ENCODE results near the gene TMIGD1.
A peak's percentile ranks its signal among the peaks of the same experiment; 100 is the strongest.

TMIGD1 gene

DNA sequence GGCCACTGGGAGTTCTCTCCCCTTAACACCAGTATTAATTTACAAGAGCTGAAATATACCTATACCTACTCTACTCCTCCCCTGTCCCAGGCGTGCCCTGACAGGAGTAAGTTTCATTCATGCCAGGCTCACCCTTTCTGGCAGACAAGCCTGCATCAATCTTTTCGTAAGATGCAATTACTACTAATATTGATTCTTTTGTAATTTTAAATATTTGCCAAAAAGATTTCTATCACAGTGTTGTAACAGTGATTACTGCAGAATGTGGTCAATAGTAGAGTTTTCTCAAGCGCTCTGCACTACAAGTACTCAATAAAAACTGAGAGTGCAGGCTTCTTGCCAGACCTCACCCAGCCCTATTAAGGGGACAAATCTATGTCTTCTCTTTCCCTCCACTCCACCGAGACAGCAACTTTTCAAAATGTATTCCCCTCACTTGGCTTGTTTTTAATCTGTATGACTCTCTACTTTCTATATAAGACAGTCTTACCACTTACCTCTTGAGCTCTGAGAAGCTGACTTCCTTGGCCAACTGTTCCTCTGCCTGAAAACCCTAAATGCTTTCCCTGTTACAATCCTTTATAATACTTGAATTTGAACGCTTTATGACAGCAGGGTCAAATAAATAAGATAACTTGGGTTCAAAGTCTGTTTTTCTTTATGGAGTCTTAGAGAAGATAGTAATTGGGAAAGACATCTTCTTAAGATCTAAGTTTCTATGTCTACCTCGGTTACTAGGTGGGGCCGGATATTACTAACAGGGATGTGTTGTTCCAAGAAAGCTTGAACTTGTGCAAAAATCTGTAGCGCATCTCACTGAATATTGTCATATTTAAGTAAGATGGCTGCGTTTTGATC, at the start of gene TMIGD1:
TMIGD1 (minus strand) TSS at position 555 of the 858 bp plus-strand sequence. CDS start 1,924 bp downstream, outside the sequence.
- DNase-seq, result no peak

DNA sequence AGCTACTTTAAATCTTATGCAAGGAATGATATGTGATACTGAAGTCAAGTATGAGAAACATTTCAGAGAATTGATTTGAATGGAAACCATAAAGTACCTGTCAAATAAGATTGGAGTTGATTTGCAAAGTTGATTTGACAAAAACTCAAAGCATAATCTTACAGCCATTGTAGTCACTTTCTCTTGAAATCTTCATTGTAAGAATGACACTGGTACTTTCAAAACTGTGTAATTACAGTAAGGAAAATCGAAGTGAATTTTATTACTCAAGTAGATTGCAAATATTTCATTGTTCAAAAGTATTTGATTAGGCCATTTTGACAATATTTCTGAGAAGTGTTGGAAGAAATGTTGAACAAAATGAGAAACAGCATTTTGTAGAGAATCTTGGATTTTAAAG, 48.5 kb upstream of the TMIGD1 start:
- DNase-seq, result no peak

DNA sequence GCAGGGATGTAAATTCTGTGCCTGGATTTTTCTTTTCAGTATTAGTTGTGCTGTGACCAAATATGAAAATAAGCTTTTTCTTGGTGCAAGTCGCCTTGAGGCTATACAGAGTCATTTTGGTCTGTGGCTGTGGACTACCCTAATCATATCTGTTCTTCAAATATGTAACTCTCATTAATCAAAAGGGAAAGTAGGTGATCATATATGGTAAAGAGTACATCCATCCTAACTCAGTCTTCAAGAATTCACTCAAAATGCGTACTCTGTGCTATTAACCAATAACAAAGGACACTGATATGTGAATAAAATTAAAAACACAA, 47.4 kb upstream of the TMIGD1 start:
- no peak for DNase-seq

GRCh38 chr17:30380643-30381339, 46.9 kb upstream of the TMIGD1 start:
- DNase-seq, result no peak

- DNase-seq, result peak; percentile 39
Measured at GRCh38 chr17:30379903-30380381, 46.1 kb upstream of the TMIGD1 start.

- DNase-seq, result peak; percentile 57
Measured at GRCh38 chr17:30379303-30379902, 45.5 kb upstream of the TMIGD1 start.

GRCh38 chr17:30378825-30379302, 45.0 kb upstream of the TMIGD1 start, which contains the start of gene CPD:
Gene CPD (plus strand): TSS chr17:30378927. CDS start chr17:30378981, 54 bp downstream.
- peak; percentile 95 for DNase-seq

- DNase-seq, result peak; percentile 61
Measured at GRCh38 chr17:30378241-30378824, 44.5 kb upstream of the TMIGD1 start.

DNA sequence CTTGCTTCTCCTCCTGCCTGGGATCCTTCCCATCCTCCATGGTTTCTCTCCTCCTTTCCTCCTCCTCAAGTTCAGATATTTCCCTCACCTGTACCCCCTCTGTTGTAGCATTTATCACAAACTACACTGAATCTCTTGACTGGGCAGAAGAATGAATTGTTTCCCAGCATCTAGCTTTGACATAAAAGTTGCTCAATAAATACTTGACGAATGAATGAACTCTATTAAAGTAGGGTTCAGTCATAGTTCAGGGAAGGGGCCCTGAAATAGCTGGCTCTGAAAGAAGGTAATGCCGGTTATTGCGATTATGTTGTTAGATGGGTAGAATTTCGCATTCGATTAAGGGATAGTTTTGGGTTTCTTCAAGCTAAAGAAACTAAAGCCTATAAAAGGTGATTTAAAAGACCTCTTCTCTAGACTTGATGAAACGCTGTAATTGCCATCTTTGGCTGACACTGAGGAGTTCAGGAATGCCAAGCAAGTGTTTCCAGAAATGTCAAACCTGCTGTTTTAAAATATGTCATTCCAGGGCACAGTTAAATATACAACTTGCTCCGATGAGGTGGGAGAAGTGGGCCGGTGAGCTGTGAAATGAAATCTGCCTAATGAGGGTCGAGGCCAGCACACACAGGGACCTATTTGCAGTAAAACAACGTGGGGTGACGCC, 43.9 kb upstream of the TMIGD1 start:
- no peak for DNase-seq

- peak; percentile 97 for DNase-seq
Measured at GRCh38 chr17:30376621-30377452, 43.0 kb upstream of the TMIGD1 start.

- peak; percentile 63 for DNase-seq
Measured at GRCh38 chr17:30375661-30376060, 41.8 kb upstream of the TMIGD1 start.

GRCh38 chr17:30372755-30373154, 38.9 kb upstream of the TMIGD1 start:
- peak; percentile 68 for DNase-seq

DNA sequence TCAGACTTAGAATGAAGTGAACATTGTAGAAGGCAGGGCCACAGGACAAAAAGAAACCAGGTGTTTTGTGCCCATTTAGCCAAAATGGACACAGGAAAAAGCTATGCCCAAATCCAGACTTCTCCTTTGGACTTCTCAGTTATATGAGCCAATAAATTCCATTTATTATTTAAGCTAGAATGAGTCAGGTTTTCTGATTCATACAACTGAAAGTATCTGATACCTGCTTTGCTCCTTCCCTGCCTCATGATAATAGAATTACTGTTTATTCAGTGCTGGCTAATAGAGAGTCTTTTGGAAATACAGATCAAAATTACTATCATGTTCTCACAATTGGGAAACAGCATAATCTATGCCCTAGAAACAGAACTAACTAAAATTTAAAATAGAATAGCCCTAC, 36.1 kb upstream of the TMIGD1 start:
- DNase-seq, result peak; percentile 56

GRCh38 chr17:30368912-30369720, 35.3 kb upstream of the TMIGD1 start:
- peak; percentile 87 for DNase-seq

- DNase-seq, result no peak
Measured at GRCh38 chr17:30366536-30366935, 32.7 kb upstream of the TMIGD1 start.

DNA sequence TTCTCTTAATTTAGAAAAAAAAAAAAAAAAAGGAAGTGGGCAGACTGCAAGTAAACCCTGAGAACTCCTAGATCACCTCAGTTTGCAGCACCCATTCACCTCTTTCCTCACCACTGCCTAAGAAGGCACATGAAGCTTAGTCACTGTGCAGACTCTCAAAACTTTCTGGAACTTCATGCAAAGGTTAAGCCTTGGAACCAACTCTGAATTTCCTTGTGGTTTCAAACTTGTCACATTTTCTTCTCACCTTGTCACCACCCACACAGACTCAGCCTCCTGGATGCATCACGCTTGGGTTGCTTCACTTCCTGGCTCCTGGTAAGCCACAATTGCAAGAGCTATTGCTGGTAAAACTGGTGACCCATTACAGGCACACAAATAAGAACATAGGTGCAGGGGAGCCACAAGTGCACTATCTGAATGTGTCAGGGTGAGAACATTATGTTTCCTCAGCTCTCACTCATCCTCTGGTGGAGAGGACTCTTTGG, 29.9 kb upstream of the TMIGD1 start:
- peak; percentile 15 for DNase-seq

DNA sequence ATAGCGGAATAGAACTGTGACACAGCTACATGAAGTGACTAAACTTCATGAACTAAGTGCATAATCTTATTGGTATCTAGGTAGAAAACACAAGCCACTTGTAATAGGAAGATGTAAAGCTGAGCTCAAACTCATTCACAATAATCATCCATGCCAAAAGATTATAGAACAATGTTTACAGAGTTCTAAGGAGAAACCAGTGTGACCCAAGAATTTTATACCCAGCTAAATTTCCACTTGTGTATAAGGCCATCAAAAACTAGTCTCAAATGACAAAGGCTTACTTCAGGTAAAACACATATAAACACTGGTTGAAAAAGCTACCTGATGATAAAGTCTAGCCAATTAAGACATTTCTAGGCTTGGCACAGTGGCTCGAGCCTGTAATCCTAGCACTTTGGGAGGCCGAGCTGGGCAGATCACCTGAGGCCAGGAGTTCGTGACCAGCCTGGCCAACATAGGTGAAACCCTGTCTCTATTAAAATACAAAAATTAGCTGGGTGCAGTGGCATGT, 28.0 kb upstream of the TMIGD1 start:
- peak; percentile 6 for DNase-seq

- DNase-seq, result no peak
Measured at GRCh38 chr17:30360086-30360808, 26.4 kb upstream of the TMIGD1 start.

DNA sequence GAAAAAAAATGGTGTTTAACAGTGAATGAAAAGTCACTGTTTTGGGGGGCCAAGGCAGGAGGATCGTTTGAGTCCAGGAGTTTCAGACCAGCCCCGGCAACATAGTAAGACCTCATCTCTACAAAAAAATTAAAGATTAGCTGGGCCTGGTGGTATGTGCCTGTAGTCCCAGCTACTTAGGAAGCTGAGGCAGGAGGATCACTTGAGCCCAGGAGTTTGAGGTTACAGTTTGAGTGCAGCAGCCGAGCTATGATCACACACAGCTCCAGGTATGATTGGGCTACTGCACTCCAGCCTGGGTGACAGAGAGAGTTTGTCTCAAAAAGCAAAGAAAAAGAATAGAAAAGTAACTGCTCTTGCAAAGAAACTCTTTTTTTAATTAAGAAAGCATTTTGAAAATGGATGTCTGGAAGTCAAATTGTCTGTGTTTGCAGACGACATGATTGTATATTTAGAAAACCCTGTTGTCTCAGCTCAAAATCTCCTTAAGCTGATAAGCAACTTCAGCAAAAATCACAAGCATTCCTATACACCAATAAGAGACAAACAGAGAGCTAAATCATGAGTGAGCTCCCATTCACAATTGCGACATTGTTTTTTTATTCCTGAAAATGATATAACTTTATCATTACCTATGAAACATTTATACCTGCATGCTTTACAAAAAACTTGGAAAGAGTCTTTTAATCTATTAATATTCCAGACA, 24.4 kb upstream of the TMIGD1 start:
- no peak for DNase-seq
